HG03108 (cell line): ENCODE data around the gene CNIH3.

Source experiments
- ATAC-seq: cut with Tn5 transposase; IDR thresholded peaks from one replicate; pipeline ENCODE4 v1.9.1; 2021; ENCODE audit warnings: moderate library complexity; ENCODE audit not compliant: unreplicated experiment

Gene CNIH3

GRCh38 chr1:224718470-224719053 lies 102.4 kb downstream of the CNIH3 start:
- no peak for ATAC-seq

- ATAC-seq: no peak
Observed at GRCh38 chr1:224719716-224720115, 103.6 kb downstream of the CNIH3 start.

DNA sequence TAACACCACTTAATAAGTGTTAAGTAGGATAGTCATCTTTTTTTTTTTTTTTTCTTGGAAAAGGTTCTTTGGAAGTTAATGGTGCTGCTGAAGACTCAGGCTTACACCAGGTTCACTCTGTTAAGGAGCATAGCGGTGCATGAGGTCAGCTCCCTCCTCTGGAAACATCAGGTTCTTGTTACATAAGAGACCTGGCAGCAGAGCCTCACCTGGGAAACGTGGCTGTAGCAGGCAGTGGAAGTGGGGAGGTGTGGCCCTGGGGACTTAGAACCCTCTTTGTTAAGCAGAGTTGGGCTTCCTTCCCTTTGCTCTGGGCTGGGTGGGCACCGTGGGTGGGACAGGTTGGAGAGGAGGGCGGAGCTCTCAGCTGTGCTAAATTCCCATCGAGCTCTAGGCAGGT lies 104.1 kb downstream of the CNIH3 start:
- ATAC-seq: no peak

GRCh38 chr1:224721000-224721399 lies 104.9 kb downstream of the CNIH3 start:
- ATAC-seq: no peak

DNA sequence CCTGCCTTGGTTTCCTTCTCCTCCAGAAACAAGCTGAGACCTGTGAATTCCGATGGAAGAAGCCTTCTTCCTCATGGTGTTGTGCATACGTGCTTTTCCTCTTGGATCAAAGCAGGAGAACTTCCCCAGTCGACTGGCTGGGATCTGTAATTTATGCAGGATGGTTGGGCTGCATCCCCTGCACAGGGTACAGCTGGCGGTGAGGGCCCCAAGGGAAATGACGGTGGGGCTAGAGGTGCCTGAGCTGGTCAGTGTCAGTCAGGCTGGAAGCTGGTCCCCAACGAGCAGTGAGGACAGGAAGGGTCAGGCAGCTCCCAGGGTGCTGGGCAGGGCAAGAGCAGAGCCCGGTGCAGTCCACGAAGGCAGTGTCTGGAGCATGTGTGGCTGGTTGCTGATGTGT lies 106.7 kb downstream of the CNIH3 start:
- ATAC-seq: no peak

DNA sequence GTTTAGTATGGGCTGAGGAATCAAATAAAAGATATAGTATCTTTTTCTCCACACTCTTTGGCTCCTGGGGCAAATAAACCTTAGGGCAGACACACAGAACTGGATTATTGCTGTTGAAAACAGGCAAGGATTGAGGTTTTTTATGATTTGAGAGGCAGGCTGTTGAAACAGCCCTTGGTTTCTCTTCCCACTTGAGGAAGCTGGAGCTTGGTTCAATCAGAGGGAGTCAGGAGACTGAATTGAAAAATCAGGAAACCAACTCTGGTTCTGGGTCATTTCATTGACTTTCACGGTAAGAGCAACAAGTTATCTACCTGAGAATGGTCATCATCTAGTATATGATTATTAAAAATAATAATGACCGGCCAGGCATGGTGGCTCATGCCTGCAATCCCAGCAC lies 108.4 kb downstream of the CNIH3 start:
- no peak for ATAC-seq

GRCh38 chr1:224726441-224727182 lies 110.5 kb downstream of the CNIH3 start:
- ATAC-seq: no peak

DNA sequence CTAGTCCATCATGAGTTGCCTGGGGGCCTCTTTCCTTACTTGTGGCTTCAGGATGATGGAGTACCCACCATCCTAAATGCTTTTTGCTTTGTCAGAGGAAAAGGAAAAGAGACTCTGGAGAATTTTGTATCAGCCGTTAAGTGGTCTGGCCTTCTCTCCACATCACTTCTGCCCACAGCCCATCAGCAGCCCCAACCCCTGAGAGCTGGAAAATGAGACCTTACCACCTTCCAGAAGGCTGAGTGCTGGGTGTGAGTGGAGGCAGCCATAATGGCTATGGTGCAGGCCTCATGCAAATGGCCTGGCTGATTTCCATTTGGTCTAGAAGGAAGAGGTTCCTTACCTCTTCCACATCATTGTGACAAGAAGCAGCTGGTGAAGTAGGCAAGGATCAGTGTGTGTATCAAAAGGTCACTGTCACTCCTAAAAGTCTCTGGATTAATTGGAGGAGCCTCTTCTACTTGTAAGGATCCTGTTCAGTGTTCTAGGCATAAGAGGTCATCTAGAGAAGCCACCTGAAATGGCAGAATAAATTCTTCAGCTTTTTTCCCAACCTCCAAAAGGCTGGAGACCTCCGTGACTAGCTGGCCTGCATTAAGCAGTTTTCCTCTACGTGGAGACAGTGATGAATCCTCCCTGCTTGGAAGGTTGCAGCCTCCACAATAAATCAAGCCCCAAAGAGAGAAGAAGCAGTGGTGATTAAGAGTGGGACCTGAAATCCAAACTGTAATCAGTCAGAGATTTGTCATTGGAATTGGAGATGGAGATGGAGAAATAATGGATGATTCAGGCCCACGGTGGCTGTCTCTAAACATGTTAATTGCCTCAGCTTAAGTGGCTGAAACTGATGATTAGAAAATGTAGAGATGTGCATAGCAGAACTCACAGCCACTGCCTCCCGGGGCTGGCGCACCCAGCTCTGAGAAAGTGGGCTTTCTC lies 111.5 kb downstream of the CNIH3 start:
- ATAC-seq: no peak

- no peak for ATAC-seq
Observed at GRCh38 chr1:224730540-224730939, 114.4 kb downstream of the CNIH3 start.

- ATAC-seq: no peak
Observed at GRCh38 chr1:224730965-224731364, 114.8 kb downstream of the CNIH3 start.

- no peak for ATAC-seq
Observed at GRCh38 chr1:224731633-224732032, 115.5 kb downstream of the CNIH3 start.

- ATAC-seq: no peak
Observed at GRCh38 chr1:224732377-224733026, 116.4 kb downstream of the CNIH3 start.

DNA sequence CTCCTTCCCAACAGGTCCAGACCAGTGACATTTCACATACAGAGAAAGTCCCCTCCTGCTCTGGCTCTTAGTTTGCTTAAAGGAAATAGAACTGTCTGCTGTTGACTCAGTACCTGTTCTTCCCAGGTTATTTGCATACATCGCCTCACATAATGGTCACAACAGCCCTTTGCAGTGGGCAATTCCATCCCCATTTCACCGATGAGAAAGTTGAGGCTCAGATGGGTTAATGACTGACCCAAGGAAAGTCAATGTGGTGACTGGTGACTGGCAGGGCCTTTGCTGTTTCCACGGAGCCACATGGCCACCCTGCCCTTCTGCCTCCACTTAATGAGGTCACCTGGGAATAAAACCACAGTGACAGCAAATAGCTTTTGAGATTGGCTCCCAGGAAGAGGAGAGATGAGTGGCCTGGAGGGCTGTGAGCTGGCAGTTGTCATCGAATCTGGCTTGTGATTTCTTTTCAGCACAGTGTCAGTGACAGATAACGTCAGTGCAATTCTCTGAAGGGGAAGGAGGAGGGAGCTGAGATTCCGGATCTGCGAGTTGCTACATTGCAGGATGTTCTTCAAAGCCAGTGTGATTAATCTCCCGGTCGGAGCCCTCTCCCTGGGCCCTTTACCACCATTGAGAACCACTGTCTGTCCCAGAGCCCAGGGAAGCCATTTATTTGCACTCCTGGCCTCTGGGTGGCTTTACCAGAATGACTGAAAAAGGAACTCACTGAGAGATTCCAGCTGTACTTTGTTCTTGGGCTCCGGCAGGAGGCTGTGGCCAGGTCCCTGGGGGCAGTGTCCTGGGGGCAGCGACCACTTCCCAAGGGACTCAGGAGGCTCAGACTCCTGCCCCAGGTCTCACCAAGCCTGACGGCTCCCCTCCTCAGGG lies 117.2 kb downstream of the CNIH3 start:
- peak; percentile 44 for ATAC-seq

GRCh38 chr1:224734261-224734935 lies 118.3 kb downstream of the CNIH3 start:
- no peak for ATAC-seq

- no peak for ATAC-seq
Observed at GRCh38 chr1:224735159-224735558, 119.0 kb downstream of the CNIH3 start.

DNA sequence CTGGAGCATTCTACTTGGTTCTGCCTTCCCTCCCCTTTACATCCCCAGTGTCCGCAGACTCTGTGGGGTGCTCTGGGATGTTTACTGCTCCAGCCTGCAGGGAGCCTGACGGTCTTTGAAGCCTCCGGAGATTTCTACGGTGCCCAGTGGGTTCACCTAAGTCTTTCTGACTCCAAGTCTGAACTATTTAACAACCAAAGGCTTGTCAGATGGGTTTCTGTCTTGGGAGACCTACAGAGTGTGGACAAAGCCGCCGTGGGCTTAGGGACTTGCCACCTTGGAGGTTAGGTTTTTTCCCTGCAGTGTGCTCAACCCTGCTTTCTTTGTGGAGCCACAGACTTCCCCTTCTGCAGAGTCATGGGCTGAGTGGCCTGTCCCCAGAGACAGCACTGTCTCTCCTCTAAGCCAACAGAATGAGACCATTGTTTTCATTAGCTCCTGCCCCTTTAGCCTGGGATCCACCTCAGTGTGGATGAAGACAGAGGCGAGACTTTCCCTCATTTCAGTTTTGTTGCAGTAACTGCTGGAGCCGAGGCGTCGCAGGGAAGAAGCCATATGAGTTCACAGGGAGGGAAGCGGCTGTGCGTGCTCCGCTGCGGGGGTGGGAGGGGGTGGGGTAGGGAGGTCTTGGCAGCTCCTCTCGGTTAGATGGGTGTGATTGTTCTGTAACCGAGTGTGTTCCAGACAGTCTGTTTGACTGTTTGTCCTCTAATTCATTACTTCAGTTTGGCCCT lies 120.7 kb downstream of the CNIH3 start:
- peak; percentile 63 for ATAC-seq

- ATAC-seq: no peak
Observed at GRCh38 chr1:224737353-224737727, 121.2 kb downstream of the CNIH3 start.

- ATAC-seq: no peak
Observed at GRCh38 chr1:224739303-224739996, 123.3 kb downstream of the CNIH3 start.
